Measurements from ENCODE around the gene PRR3. TPM values are rescaled to one million over a fixed set of nuclear protein-coding genes. Genes with fewer than 3 reads are reported as not detected.

The PRR3 gene
- total RNA-seq, 4 donors from 2014 or later = 4.5 to 14.0 (median 8.5) TPM

GRCh38 chr6:30565772-30566171 lies 8.7 kb downstream of the PRR3 start:
- no peak for TF ChIP-seq CTCF (IDR thresholded peaks at IDR 0.05)
- no peak for TF ChIP-seq POLR2A (IDR thresholded peaks at IDR 0.05)
- H3K4me3 ChIP-seq (ENCODE audit: low read depth, poor library complexity, severe bottlenecking) = no peak overlapping the region
- intact Hi-C loops (cut with DNase I; ENCODE audit: low total_unique reads) = no loop called here
- no peak for DNase-seq (ENCODE audit: low spot score in 2 of 2)

GRCh38 chr6:30568245-30568644 lies 11.2 kb downstream of the PRR3 start:
- TF ChIP-seq POLR2A (IDR thresholded peaks at IDR 0.05) = no peak
- TF ChIP-seq CTCF (IDR thresholded peaks at IDR 0.05) = no peak
- 59 to 62% methylated on average over 3 of the region's 3 CpGs for WGBS, 2 donors
- no peak overlapping the region for H3K4me3 ChIP-seq (ENCODE audit: low read depth, poor library complexity, severe bottlenecking)
- intact Hi-C loops (cut with DNase I; ENCODE audit: low total_unique reads) = no loop called here
- DNase-seq (ENCODE audit: low spot score in 2 of 2) = no peak

DNA sequence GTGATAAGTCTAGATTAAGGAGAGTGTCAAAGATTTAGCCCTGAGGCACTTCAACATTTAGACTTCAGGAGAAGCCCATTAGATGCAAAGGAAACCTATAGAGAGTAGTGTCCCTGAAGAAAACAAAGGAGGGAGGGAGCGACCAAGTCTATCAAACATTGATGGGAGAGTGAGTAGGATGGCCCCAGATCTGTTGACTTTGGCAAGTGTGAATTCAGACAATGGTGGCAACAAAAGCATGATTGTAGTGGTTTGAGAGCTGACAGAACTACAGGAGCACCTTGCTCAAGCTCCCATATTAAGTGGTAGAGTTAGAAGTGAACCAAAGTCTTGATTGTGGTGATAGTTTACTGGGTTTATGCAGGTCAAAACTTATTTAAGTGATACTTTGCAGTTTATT lies 13.2 kb downstream of the PRR3 start:
- no peak overlapping the region for H3K4me3 ChIP-seq (ENCODE audit: low read depth, poor library complexity, severe bottlenecking)
- intact Hi-C loops (cut with DNase I; ENCODE audit: low total_unique reads) = no loop called here
- no peak for DNase-seq (ENCODE audit: low spot score in 2 of 2)
- no peak for TF ChIP-seq POLR2A (IDR thresholded peaks at IDR 0.05)
- TF ChIP-seq CTCF (IDR thresholded peaks at IDR 0.05) = no peak
- WGBS, 2 donors = 68 to 82% methylated on average over 1 of the region's 1 CpG

- TF ChIP-seq CTCF (IDR thresholded peaks at IDR 0.05) (no peak), POLR2A (IDR thresholded peaks at IDR 0.05) (no peak)
- 1% methylated on average over 18 of the region's 18 CpGs for WGBS, 2 donors
- no peak for DNase-seq (ENCODE audit: low spot score in 2 of 2)
- intact Hi-C loops (cut with DNase I; ENCODE audit: low total_unique reads) = no loop called here
- H3K4me3 ChIP-seq (ENCODE audit: low read depth, poor library complexity, severe bottlenecking) = peak overlapping the region; percentile 54
These were observed 13.6 kb downstream of the PRR3 start for GRCh38 chr6:30570740-30571074.

- TF ChIP-seq CTCF (IDR thresholded peaks at IDR 0.05) = no peak
- no peak for TF ChIP-seq POLR2A (IDR thresholded peaks at IDR 0.05)
- H3K4me3 ChIP-seq (ENCODE audit: low read depth, poor library complexity, severe bottlenecking) = peak within 1 kb of the TSS; percentile 58
- peak; percentile 97 to 100 for DNase-seq (ENCODE audit: low spot score in 2 of 2)
- 0 to 1% methylated on average over 39 to 59 of the region's 59 CpGs for WGBS, 2 donors
- intact Hi-C loops (cut with DNase I; ENCODE audit: low total_unique reads) = no loop called here
These were observed 14.1 kb downstream of the PRR3 start, which contains the start of gene ABCF1 for GRCh38 chr6:30571075-30571761. Gene ABCF1 (plus strand): TSS chr6:30571442. CDS start chr6:30571488, 46 bp downstream.

DNA sequence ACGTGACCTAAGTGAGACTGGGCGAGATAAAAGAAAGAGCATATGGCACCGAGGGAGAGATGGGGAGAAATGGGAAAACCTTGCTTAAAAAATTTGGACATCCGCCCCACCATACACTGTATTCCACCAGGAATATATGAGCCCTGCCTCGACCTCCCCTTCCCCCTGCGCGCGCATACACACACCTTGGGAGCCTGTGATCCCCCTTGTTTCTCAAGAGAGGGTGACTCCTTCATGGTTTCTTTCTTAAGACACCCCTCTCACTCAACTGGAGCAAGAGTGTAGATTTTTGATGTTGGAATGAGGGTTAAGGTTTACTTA lies 14.6 kb downstream of the PRR3 start:
- 0 to 2% methylated on average over 8 of the region's 8 CpGs for WGBS, 2 donors
- intact Hi-C loops (cut with DNase I; ENCODE audit: low total_unique reads) = no loop called here
- peak overlapping the region; percentile 58 for H3K4me3 ChIP-seq (ENCODE audit: low read depth, poor library complexity, severe bottlenecking)
- no peak for DNase-seq (ENCODE audit: low spot score in 2 of 2)
- TF ChIP-seq POLR2A (IDR thresholded peaks at IDR 0.05) (no peak), CTCF (IDR thresholded peaks at IDR 0.05) (no peak)
